Measurements from ENCODE around the gene ULK4.

GRCh38 chr3:41653571-41654239 is 308.2 kb downstream of the ULK4 start:
- TF ChIP-seq CTCF (IDR thresholded peaks at IDR 0.05 in 2 of 3, conservative IDR thresholded peaks at IDR 0.05 in 1 of 3; ENCODE audit: borderline replicate concordance in 1 of 3, insufficient read depth in 1 of 3, low read depth in 2 of 3, low read length in 2 of 3) (no peak), RAD21 (IDR thresholded peaks at IDR 0.05; ENCODE audit: low read depth) (no peak), POLR2A (IDR thresholded peaks at IDR 0.05; ENCODE audit: borderline replicate concordance, extremely low read depth, insufficient read depth, insufficient read length) (no peak), EZH2 (IDR thresholded peaks at IDR 0.05) (no peak), ZFX (IDR thresholded peaks at IDR 0.05) (no peak), REST (IDR thresholded peaks at IDR 0.05; ENCODE audit: low read depth) (no peak), ATF3 (IDR thresholded peaks at IDR 0.05) (no peak), EZH2phosphoT487 (IDR thresholded peaks at IDR 0.05; ENCODE audit: borderline replicate concordance) (no peak), CEBPB (IDR thresholded peaks at IDR 0.05; ENCODE audit: low read depth) (no peak), POLR2AphosphoS5 (IDR thresholded peaks at IDR 0.05; ENCODE audit: low read depth, low read length) (no peak), SRF (IDR thresholded peaks at IDR 0.05; ENCODE audit: low read depth) (no peak)
